ENCODE data around the gene DVL1.
"Not testable (repeated sequence)": the region's sequence is repeated elsewhere in the genome, so short reads cannot be mapped to it uniquely, and the experiment has no call there.

Gene DVL1

GRCh38 chr1:1318777-1319645, 30.2 kb downstream of the DVL1 start:
- no peak for FAIRE-seq
- TF ChIP-seq POLR2A (IDR thresholded peaks at IDR 0.05; ENCODE audit: low read depth, low read length) (no peak), TAF1 (IDR thresholded peaks at IDR 0.05; ENCODE audit: borderline replicate concordance, low read depth, low read length) (no peak), POLR2AphosphoS5 (IDR thresholded peaks at IDR 0.05; ENCODE audit: low read depth, low read length) (no peak)
- DNase-seq (ENCODE audit: insufficient read length) = no peak

DNA sequence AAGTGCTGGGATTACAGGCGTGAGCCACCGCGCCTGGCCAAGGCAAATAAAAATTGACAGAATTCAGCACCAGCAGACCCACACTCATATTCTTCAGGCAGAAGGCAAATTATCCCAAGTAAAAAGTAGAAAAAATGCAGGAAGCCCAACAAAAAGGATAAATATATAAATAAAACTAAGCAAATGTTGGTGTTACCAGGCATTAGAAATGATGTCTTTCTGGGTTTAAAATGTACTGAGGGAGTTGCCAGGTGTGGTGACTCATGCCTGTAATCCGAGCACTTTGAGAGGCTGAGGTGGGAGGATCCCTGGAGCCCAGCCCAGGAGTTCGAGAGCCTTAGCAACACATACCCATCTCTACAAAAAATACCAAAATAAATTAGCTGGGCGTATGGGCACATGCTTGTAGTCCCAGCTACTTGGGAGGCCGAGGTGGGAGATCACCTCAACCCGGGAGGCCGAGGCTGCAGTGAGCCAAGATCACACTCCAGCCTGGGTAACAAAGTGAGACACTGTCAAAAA, 31.0 kb downstream of the DVL1 start:
- no peak for DNase-seq (ENCODE audit: insufficient read length)
- no peak for TF ChIP-seq POLR2AphosphoS5 (IDR thresholded peaks at IDR 0.05; ENCODE audit: low read depth, low read length)
- TF ChIP-seq TAF1 (IDR thresholded peaks at IDR 0.05; ENCODE audit: borderline replicate concordance, low read depth, low read length) = no peak
- no peak for TF ChIP-seq POLR2A (IDR thresholded peaks at IDR 0.05; ENCODE audit: low read depth, low read length)
- FAIRE-seq = no peak

DNA sequence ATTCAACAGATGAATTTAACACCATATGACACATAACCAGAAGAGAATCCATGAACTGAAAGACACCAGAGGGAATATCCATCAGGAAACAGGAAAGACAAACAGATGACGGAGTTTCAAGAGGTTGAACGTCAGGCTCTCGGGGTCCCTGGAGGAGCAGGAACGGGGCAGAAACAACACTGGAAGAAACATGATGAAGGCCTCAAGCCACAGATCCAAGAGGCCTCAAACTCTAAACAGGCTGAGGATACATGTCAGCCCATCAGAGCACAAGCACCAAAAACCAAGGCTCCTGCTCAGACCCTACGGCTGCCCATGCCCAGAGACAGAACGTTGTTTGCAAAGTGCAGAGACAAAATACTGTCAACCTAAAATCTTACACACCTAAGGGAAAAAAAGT, 31.8 kb downstream of the DVL1 start:
- TF ChIP-seq POLR2A (IDR thresholded peaks at IDR 0.05; ENCODE audit: low read depth, low read length) (no peak), POLR2AphosphoS5 (IDR thresholded peaks at IDR 0.05; ENCODE audit: low read depth, low read length) (no peak), TAF1 (IDR thresholded peaks at IDR 0.05; ENCODE audit: borderline replicate concordance, low read depth, low read length) (no peak)
- no peak for DNase-seq (ENCODE audit: insufficient read length)
- no peak for FAIRE-seq

DNA sequence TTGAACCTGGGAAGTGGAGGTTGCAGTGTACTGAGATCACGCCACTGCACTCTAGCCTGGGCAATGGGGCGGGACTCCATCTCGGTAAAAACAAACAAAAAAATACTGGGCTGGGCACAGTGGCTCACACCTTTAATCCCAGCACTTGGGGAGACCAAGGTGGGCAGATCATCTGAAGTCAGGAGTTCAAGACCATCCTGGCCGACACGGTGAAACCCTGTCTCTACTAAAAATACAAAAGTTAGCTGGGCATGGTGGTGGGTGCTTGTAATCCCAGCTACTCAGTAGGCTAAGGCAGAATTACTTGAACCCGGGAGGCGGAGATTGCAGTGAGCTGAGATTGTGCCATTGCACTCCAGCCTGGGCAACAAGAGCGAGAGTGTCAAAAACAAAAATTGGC, 33.0 kb downstream of the DVL1 start:
- DNase-seq (ENCODE audit: insufficient read length); FAIRE-seq: not testable (repeated sequence)

- TF ChIP-seq TAF1 (IDR thresholded peaks at IDR 0.05; ENCODE audit: borderline replicate concordance, low read depth, low read length) = no peak
- TF ChIP-seq POLR2A (IDR thresholded peaks at IDR 0.05; ENCODE audit: low read depth, low read length) = no peak
- FAIRE-seq = no peak
- DNase-seq (ENCODE audit: insufficient read length) = no peak
Observed at GRCh38 chr1:1315435-1315954, 33.7 kb downstream of the DVL1 start.

GRCh38 chr1:1314678-1315335, 34.4 kb downstream of the DVL1 start:
- TF ChIP-seq TAF1 (IDR thresholded peaks at IDR 0.05; ENCODE audit: borderline replicate concordance, low read depth, low read length) (no peak), POLR2AphosphoS5 (IDR thresholded peaks at IDR 0.05; ENCODE audit: low read depth, low read length) (no peak), POLR2A (IDR thresholded peaks at IDR 0.05; ENCODE audit: low read depth, low read length) (no peak; the same call in none of the 2 replicates)
- FAIRE-seq (no peak), DNase-seq (ENCODE audit: insufficient read length) (no peak)

DNA sequence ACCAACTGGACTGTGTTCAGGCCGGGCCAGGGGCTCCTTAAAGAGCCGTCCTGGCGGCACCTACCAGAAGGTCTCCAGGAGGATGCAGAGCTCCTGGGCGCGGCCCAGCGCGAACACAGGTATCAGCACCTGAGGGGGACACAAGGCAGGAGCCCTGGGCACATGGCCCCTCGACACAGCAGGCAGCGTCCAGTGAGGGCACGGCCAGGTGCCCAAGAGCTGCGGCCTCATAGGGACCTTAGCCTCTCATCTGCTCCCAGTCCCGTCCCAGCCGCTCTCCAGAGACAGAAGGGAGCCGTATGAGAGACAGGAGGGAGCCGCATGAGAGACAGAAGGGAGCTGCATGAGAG, 35.0 kb downstream of the DVL1 start:
- DNase-seq (ENCODE audit: insufficient read length) = no peak
- no peak for FAIRE-seq
- TF ChIP-seq TAF1 (IDR thresholded peaks at IDR 0.05; ENCODE audit: borderline replicate concordance, low read depth, low read length) = no peak
- no peak; the same call in 1 of the 2 replicates for TF ChIP-seq POLR2A (IDR thresholded peaks at IDR 0.05; ENCODE audit: low read depth, low read length)
- no peak for TF ChIP-seq POLR2AphosphoS5 (IDR thresholded peaks at IDR 0.05; ENCODE audit: low read depth, low read length)

GRCh38 chr1:1313500-1314236, 35.5 kb downstream of the DVL1 start:
- no peak for FAIRE-seq
- TF ChIP-seq POLR2AphosphoS5 (IDR thresholded peaks at IDR 0.05; ENCODE audit: low read depth, low read length) (no peak), POLR2A (IDR thresholded peaks at IDR 0.05; ENCODE audit: low read depth, low read length) (no peak; the same call in 1 of the 2 replicates), TAF1 (IDR thresholded peaks at IDR 0.05; ENCODE audit: borderline replicate concordance, low read depth, low read length) (no peak)
- no peak for DNase-seq (ENCODE audit: insufficient read length)

- FAIRE-seq (no peak), DNase-seq (ENCODE audit: insufficient read length) (no peak)
- TF ChIP-seq TAF1 (IDR thresholded peaks at IDR 0.05; ENCODE audit: borderline replicate concordance, low read depth, low read length) (no peak), POLR2A (IDR thresholded peaks at IDR 0.05; ENCODE audit: low read depth, low read length) (peak; percentile 45; the same call in 1 of the 2 replicates), POLR2AphosphoS5 (IDR thresholded peaks at IDR 0.05; ENCODE audit: low read depth, low read length) (no peak; the same call in none of the 2 replicates)
Observed at GRCh38 chr1:1312450-1313314, 36.5 kb downstream of the DVL1 start.

Measured in GM12892 (cell line).